SK-N-SH treated with all-trans-retinoic acid at 6 μM for 48 hours (cell line): ENCODE data around the gene CNTNAP2.

ENCODE experiments used
- ARNTL ChIP-seq: fragments of 450-650 bp; formaldehyde crosslinking; IDR thresholded peaks from 2 replicates; pipeline ENCODE4 v1.5.0; 2020; ENCODE audit warnings: low read depth, mild to moderate bottlenecking, moderate library complexity, borderline replicate concordance
- ESRRG ChIP-seq: fragments of 250-450 bp; sonication (Bioruptor Pico); IDR thresholded peaks from 2 replicates; pipeline ENCODE4 v1.6.1; 2021; ENCODE audit warnings: mild to moderate bottlenecking
- POU6F1 ChIP-seq: fragments of 250-450 bp; sonication (Bioruptor Pico); IDR thresholded peaks from 2 replicates; pipeline ENCODE4 v1.8.0; 2021; ENCODE audit warnings: low read depth, mild to moderate bottlenecking, moderate library complexity, borderline replicate concordance
- SNAI2 ChIP-seq: fragments of 250-450 bp; sonication (Bioruptor Pico); IDR thresholded peaks from 2 replicates; pipeline ENCODE4 v1.5.0; 2020; ENCODE audit warnings: mild to moderate bottlenecking, moderate library complexity
- ZFP3 ChIP-seq: fragments of 250-450 bp; sonication (Bioruptor Pico); IDR thresholded peaks from 2 replicates; pipeline ENCODE4 v1.5.0; 2020; ENCODE audit warnings: mild to moderate bottlenecking, moderate library complexity
- ZNF565 ChIP-seq: fragments of 450-650 bp; formaldehyde crosslinking; conservative IDR thresholded peaks from 2 replicates; pipeline ENCODE4 v1.5.0; 2020; ENCODE audit warnings: low read depth, mild to moderate bottlenecking, moderate library complexity
- ZNF70 ChIP-seq: fragments of 450-650 bp; formaldehyde crosslinking; IDR thresholded peaks from 2 replicates; pipeline ENCODE4 v1.5.0; 2020; ENCODE audit warnings: mild to moderate bottlenecking, moderate library complexity
- TF ChIP-seq, protein P1 (sequence below): fragments of 250-450 bp; sonication (Bioruptor Pico); IDR thresholded peaks from 2 replicates; pipeline ENCODE4 v1.8.0; 2020; ENCODE audit warnings: mild to moderate bottlenecking, moderate library complexity, borderline replicate concordance

- TF ChIP-seq POU6F1 (CRISPR knock-in tag), result no peak
- no peak for TF ChIP-seq ZFP3
- TF ChIP-seq, protein P1, sequence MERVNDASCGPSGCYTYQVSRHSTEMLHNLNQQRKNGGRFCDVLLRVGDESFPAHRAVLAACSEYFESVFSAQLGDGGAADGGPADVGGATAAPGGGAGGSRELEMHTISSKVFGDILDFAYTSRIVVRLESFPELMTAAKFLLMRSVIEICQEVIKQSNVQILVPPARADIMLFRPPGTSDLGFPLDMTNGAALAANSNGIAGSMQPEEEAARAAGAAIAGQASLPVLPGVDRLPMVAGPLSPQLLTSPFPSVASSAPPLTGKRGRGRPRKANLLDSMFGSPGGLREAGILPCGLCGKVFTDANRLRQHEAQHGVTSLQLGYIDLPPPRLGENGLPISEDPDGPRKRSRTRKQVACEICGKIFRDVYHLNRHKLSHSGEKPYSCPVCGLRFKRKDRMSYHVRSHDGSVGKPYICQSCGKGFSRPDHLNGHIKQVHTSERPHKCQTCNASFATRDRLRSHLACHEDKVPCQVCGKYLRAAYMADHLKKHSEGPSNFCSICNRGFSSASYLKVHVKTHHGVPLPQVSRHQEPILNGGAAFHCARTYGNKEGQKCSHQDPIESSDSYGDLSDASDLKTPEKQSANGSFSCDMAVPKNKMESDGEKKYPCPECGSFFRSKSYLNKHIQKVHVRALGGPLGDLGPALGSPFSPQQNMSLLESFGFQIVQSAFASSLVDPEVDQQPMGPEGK (CRISPR knock-in tag), result no peak
- TF ChIP-seq SNAI2 (CRISPR knock-in tag), result no peak
- TF ChIP-seq ARNTL, result no peak
- no peak for TF ChIP-seq ESRRG (CRISPR knock-in tag)
- no peak for TF ChIP-seq ZNF70 (CRISPR knock-in tag)
- no peak for TF ChIP-seq ZNF565 (CRISPR knock-in tag)
These were observed 1522.0 kb downstream of the CNTNAP2 start for GRCh38 chr7:147638566-147638965.
